HEK293 (cell line): Measurements from ENCODE around the gene DNAH6.

ENCODE experiments used
- CTCF ChIA-PET: fragments of 350-600 bp; formaldehyde crosslinking; extraction: SDS; loops from one replicate; lab custom pipeline; 2021; ENCODE audit warnings: antibody characterized with exemption; lab: Yijun Ruan, JAX
- POLR2A ChIA-PET: fragments of 300-600 bp; formaldehyde crosslinking; extraction: SDS; loops from one replicate; lab custom pipeline; 2020; ENCODE audit warnings: antibody characterized with exemption, inconsistent platforms; lab: Yijun Ruan, JAX
- H3K27ac ChIP-seq: fragments of 200-500 bp; sonication (Bioruptor generic); 2 replicates; pipeline ENCODE4 v1.5.1; 2014; ENCODE audit warnings: low read depth, low read length, control low read depth, inconsistent platforms; ENCODE audit errors: extremely low read depth
- H3K36me3 ChIP-seq, 2 experiments: fragments of 200-500 bp in 1 of 2; sonication (Bioruptor generic) in 1 of 2; 1 replicate in 1 of 2; 2 replicates in 1 of 2; pipeline ENCODE4 v1.5.1; 2014 to 2017; ENCODE audit warnings: inconsistent platforms in 2 of 2, low read length in 2 of 2; ENCODE audit not compliant: control insufficient read depth in 2 of 2, insufficient read depth in 1 of 2
- H3K4me1 ChIP-seq: fragments of 200-500 bp; sonication (Bioruptor generic); 2 replicates; pipeline ENCODE4 v1.5.1; 2014; ENCODE audit warnings: mild to moderate bottlenecking, low read length, inconsistent platforms; ENCODE audit not compliant: control insufficient read depth, insufficient read depth
- H3K4me3 ChIP-seq: 2 replicates; pipeline ENCODE4 v1.5.1; 2011; ENCODE audit warnings: low read depth, mild to moderate bottlenecking, control low read depth, low read length, moderate library complexity
- H3K9me3 ChIP-seq: fragments of 200-500 bp; sonication (Bioruptor generic); 2 replicates; pipeline ENCODE4 v1.5.1; 2014; ENCODE audit warnings: low read depth, low read length, inconsistent platforms; ENCODE audit not compliant: control insufficient read depth, insufficient read depth
- ELK4 ChIP-seq: IDR thresholded peaks from 2 replicates; pipeline ENCODE4 v1.6.1; 2011; ENCODE audit warnings: mild to moderate bottlenecking, low read depth, low read length, borderline replicate concordance
- MEIS1 ChIP-seq: sonication (generic); formaldehyde crosslinking; IDR thresholded peaks from 2 replicates; pipeline ENCODE4 v1.8.1; 2022; ENCODE audit warnings: missing genetic modification reagents, mild to moderate bottlenecking, borderline replicate concordance
- WT1 ChIP-seq: fragments of 450-650 bp; formaldehyde crosslinking; IDR thresholded peaks from 2 replicates; pipeline ENCODE4 v1.5.1; 2016; ENCODE audit warnings: missing biosample characterization, missing genetic modification characterization
- ZBTB49 ChIP-seq: fragments of 450-650 bp; formaldehyde crosslinking; IDR thresholded peaks from 2 replicates; pipeline ENCODE4 v1.5.1; 2016; ENCODE audit warnings: missing biosample characterization, missing genetic modification characterization, low read depth
- ZNF311 ChIP-seq: fragments of 450-650 bp; formaldehyde crosslinking; IDR thresholded peaks from 2 replicates; pipeline ENCODE4 v1.5.1; 2017; ENCODE audit warnings: missing biosample characterization, missing genetic modification characterization, borderline replicate concordance
- ZNF335 ChIP-seq: fragments of 450-650 bp; formaldehyde crosslinking; conservative IDR thresholded peaks from 2 replicates; pipeline ENCODE4 v1.5.1; 2016; ENCODE audit warnings: missing biosample characterization, missing genetic modification characterization
- ZNF341 ChIP-seq: fragments of 450-650 bp; formaldehyde crosslinking; IDR thresholded peaks from 2 replicates; pipeline ENCODE4; 2016; ENCODE audit warnings: low read depth, missing biosample characterization, missing genetic modification characterization
- ZNF362 ChIP-seq: fragments of 450-650 bp; formaldehyde crosslinking; IDR thresholded peaks from 2 replicates; pipeline ENCODE4 v1.5.1; 2016; ENCODE audit warnings: missing biosample characterization, missing genetic modification characterization
- ZNF391 ChIP-seq: fragments of 450-650 bp; formaldehyde crosslinking; IDR thresholded peaks from 2 replicates; pipeline ENCODE4 v1.5.1; 2016; ENCODE audit warnings: low read depth, missing biosample characterization, missing genetic modification characterization, borderline replicate concordance
- ZNF501 ChIP-seq: fragments of 450-650 bp; formaldehyde crosslinking; IDR thresholded peaks from 2 replicates; pipeline ENCODE4 v1.5.1; 2016; ENCODE audit warnings: missing biosample characterization, missing genetic modification characterization
- ZNF596 ChIP-seq: fragments of 450-650 bp; IDR thresholded peaks from 2 replicates; pipeline ENCODE4 v1.5.0; 2018; ENCODE audit warnings: missing biosample characterization, mild to moderate bottlenecking, missing genetic modification characterization, moderate library complexity
- ZNF626 ChIP-seq: fragments of 450-650 bp; sonication (Bioruptor Pico); formaldehyde crosslinking; IDR thresholded peaks from 2 replicates; pipeline ENCODE4 v1.5.1; 2018; ENCODE audit warnings: missing biosample characterization, missing genetic modification characterization, inconsistent platforms
- ZNF677 ChIP-seq: fragments of 450-650 bp; IDR thresholded peaks from 2 replicates; pipeline ENCODE4 v1.5.0; 2018; ENCODE audit warnings: missing biosample characterization, mild to moderate bottlenecking, missing genetic modification characterization, moderate library complexity
- ZNF707 ChIP-seq: fragments of 450-650 bp; formaldehyde crosslinking; IDR thresholded peaks from 2 replicates; pipeline ENCODE4 v1.5.1; 2016; ENCODE audit warnings: missing biosample characterization, missing genetic modification characterization
- ZNF747 ChIP-seq: fragments of 450-650 bp; formaldehyde crosslinking; IDR thresholded peaks from 2 replicates; pipeline ENCODE4 v1.5.1; 2016; ENCODE audit warnings: missing biosample characterization, missing genetic modification characterization
- ZNF830 ChIP-seq: fragments of 450-650 bp; IDR thresholded peaks from 2 replicates; pipeline ENCODE4 v1.5.0; 2018; ENCODE audit warnings: missing biosample characterization, missing genetic modification characterization, low read depth, mild to moderate bottlenecking, moderate library complexity
- TF ChIP-seq, protein P1 (sequence below): fragments of 450-650 bp; formaldehyde crosslinking; IDR thresholded peaks from 2 replicates; pipeline ENCODE4 v1.5.1; 2017; ENCODE audit warnings: missing biosample characterization, missing genetic modification characterization
- TF ChIP-seq, protein P2 (sequence below): fragments of 450-650 bp; IDR thresholded peaks from 2 replicates; pipeline ENCODE4 v1.5.1; 2018; ENCODE audit warnings: missing biosample characterization, missing genetic modification characterization
- TF ChIP-seq, protein P3 (sequence below): fragments of 450-650 bp; formaldehyde crosslinking; IDR thresholded peaks from 2 replicates; pipeline ENCODE4 v1.5.1; 2017; ENCODE audit warnings: missing biosample characterization, mild to moderate bottlenecking, missing genetic modification characterization, moderate library complexity
- TF ChIP-seq, protein P4 (sequence below): sonication (generic); formaldehyde crosslinking; IDR thresholded peaks from 2 replicates; pipeline ENCODE4 v1.8.1; 2022; ENCODE audit warnings: mild to moderate bottlenecking, moderate library complexity, missing genetic modification reagents
- TF ChIP-seq, protein P5 (sequence below): fragments of 450-650 bp; formaldehyde crosslinking; IDR thresholded peaks from 2 replicates; pipeline ENCODE4 v1.5.1; 2016; ENCODE audit warnings: missing biosample characterization, missing genetic modification characterization
- TF ChIP-seq, protein P6 (sequence below): fragments of 450-650 bp; formaldehyde crosslinking; IDR thresholded peaks from 2 replicates; pipeline ENCODE4 v1.5.1; 2016; ENCODE audit warnings: missing biosample characterization, missing genetic modification characterization

The DNAH6 gene

GRCh38 chr2:84788027-84788426 is 271.7 kb downstream of the DNAH6 start (continued):
- TF ChIP-seq, protein P1, sequence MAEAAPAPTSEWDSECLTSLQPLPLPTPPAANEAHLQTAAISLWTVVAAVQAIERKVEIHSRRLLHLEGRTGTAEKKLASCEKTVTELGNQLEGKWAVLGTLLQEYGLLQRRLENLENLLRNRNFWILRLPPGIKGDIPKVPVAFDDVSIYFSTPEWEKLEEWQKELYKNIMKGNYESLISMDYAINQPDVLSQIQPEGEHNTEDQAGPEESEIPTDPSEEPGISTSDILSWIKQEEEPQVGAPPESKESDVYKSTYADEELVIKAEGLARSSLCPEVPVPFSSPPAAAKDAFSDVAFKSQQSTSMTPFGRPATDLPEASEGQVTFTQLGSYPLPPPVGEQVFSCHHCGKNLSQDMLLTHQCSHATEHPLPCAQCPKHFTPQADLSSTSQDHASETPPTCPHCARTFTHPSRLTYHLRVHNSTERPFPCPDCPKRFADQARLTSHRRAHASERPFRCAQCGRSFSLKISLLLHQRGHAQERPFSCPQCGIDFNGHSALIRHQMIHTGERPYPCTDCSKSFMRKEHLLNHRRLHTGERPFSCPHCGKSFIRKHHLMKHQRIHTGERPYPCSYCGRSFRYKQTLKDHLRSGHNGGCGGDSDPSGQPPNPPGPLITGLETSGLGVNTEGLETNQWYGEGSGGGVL (tag by site-specific recombination): no peak
- TF ChIP-seq ZNF362 (tag by site-specific recombination) (no peak), ZNF677 (tag by site-specific recombination) (no peak), ZNF830 (tag by site-specific recombination) (no peak), ELK4 (no peak), WT1 (tag by site-specific recombination) (no peak), ZNF747 (tag by site-specific recombination) (no peak), ZNF626 (tag by site-specific recombination) (no peak)

DNA sequence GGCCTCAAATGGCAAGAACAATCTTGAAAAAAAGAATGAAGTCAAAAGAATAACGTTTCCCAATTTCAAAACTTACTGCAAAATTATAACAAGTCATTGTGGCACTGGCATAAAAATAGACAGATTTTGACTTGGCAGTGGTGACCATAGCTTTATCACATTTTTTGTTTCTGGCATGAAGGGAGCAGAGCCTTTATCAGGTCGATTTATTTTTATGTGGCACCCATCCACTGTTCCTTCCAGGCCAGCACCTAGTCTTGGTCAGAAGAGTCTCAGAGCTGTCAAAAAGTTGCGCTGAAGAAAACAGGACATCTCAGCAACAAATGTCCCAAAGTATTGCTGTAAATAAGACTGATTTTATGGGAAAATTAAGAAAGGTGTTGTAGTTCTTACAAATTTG is 272.2 kb downstream of the DNAH6 start:
- Histone ChIP-seq H3K4me1 (no peaks in the 10 kb centered on the region), H3K27ac (no peak overlapping the region), H3K36me3 (no peaks in the 10 kb centered on the region), H3K9me3 (no peaks in the 10 kb centered on the region), H3K4me3 (no peak overlapping the region)
- ChIA-PET POLR2A (no interaction called here), CTCF (no interaction called here)
- TF ChIP-seq, protein P2, sequence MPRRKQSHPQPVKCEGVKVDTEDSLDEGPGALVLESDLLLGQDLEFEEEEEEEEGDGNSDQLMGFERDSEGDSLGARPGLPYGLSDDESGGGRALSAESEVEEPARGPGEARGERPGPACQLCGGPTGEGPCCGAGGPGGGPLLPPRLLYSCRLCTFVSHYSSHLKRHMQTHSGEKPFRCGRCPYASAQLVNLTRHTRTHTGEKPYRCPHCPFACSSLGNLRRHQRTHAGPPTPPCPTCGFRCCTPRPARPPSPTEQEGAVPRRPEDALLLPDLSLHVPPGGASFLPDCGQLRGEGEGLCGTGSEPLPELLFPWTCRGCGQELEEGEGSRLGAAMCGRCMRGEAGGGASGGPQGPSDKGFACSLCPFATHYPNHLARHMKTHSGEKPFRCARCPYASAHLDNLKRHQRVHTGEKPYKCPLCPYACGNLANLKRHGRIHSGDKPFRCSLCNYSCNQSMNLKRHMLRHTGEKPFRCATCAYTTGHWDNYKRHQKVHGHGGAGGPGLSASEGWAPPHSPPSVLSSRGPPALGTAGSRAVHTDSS (tag by site-specific recombination): no peak
- TF ChIP-seq ZBTB49 (tag by site-specific recombination) (no peak), ZNF311 (tag by site-specific recombination) (no peak), ZNF596 (tag by site-specific recombination) (no peak), ZNF707 (no peak), ZNF391 (tag by site-specific recombination) (no peak), ZNF677 (tag by site-specific recombination) (no peak), ZNF341 (tag by site-specific recombination) (no peak), MEIS1 (CRISPR knock-in tag) (no peak), ZNF501 (tag by site-specific recombination) (no peak), ZNF335 (tag by site-specific recombination) (no peak)
- TF ChIP-seq, protein P3, sequence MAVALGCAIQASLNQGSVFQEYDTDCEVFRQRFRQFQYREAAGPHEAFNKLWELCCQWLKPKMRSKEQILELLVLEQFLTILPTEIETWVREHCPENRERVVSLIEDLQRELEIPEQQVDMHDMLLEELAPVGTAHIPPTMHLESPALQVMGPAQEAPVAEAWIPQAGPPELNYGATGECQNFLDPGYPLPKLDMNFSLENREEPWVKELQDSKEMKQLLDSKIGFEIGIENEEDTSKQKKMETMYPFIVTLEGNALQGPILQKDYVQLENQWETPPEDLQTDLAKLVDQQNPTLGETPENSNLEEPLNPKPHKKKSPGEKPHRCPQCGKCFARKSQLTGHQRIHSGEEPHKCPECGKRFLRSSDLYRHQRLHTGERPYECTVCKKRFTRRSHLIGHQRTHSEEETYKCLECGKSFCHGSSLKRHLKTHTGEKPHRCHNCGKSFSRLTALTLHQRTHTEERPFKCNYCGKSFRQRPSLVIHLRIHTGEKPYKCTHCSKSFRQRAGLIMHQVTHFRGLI (tag by site-specific recombination): no peak
- TF ChIP-seq, protein P4, sequence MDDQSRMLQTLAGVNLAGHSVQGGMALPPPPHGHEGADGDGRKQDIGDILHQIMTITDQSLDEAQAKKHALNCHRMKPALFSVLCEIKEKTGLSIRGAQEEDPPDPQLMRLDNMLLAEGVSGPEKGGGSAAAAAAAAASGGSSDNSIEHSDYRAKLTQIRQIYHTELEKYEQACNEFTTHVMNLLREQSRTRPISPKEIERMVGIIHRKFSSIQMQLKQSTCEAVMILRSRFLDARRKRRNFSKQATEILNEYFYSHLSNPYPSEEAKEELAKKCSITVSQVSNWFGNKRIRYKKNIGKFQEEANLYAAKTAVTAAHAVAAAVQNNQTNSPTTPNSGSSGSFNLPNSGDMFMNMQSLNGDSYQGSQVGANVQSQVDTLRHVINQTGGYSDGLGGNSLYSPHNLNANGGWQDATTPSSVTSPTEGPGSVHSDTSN: no peak
- TF ChIP-seq, protein P5, sequence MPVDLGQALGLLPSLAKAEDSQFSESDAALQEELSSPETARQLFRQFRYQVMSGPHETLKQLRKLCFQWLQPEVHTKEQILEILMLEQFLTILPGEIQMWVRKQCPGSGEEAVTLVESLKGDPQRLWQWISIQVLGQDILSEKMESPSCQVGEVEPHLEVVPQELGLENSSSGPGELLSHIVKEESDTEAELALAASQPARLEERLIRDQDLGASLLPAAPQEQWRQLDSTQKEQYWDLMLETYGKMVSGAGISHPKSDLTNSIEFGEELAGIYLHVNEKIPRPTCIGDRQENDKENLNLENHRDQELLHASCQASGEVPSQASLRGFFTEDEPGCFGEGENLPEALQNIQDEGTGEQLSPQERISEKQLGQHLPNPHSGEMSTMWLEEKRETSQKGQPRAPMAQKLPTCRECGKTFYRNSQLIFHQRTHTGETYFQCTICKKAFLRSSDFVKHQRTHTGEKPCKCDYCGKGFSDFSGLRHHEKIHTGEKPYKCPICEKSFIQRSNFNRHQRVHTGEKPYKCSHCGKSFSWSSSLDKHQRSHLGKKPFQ (tag by site-specific recombination): no peak
- TF ChIP-seq, protein P6, sequence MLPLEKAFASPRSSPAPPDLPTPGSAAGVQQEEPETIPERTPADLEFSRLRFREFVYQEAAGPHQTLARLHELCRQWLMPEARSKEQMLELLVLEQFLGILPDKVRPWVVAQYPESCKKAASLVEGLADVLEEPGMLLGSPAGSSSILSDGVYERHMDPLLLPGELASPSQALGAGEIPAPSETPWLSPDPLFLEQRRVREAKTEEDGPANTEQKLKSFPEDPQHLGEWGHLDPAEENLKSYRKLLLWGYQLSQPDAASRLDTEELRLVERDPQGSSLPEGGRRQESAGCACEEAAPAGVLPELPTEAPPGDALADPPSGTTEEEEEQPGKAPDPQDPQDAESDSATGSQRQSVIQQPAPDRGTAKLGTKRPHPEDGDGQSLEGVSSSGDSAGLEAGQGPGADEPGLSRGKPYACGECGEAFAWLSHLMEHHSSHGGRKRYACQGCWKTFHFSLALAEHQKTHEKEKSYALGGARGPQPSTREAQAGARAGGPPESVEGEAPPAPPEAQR (tag by site-specific recombination): no peak
